GM19238 (cell line): ENCODE results near the gene CFAP161.

Source experiments
- DNase-seq: peaks from one replicate; pipeline ENCODE4 v3.0.0; 2011; ENCODE audit warnings: low spot score; ENCODE audit not compliant: insufficient read length

The CFAP161 gene

DNA sequence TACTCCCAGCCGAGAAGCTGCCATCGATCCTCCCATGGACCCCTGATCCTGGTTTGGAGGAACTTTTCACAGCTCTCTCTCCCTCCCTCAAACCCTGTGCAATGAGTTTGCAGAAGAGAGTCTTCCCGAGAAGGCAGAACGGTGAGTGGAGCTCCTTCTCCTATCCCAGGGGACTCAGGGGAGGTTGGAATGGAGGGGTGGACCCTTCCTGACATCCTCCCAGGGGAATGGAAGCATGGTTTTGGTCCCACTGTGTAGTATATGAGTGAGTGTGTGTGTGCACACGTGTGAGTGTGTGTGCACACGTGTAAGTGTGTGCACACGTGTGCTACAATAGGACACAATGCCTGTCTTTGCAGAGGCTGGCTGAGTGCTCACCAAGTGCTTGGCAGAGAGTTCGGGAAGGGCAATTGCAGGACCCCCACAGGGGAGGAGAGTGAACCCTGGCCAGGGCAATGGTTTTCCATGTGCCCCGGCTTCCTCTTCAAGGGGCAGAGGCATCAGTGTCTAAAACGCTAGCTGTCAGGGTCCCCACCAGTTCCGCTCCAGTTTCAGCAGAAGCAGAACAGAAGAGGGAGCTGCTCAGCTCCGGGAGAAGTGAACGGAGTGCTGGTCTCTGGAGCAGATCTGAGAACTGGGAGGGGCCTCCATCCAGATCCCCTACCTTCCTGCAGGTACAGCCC is 48.8 kb downstream of the CFAP161 start:
- no peak for DNase-seq

- DNase-seq, result no peak
Observed at GRCh38 chr15:81183439-81183775, 49.3 kb downstream of the CFAP161 start.

DNA sequence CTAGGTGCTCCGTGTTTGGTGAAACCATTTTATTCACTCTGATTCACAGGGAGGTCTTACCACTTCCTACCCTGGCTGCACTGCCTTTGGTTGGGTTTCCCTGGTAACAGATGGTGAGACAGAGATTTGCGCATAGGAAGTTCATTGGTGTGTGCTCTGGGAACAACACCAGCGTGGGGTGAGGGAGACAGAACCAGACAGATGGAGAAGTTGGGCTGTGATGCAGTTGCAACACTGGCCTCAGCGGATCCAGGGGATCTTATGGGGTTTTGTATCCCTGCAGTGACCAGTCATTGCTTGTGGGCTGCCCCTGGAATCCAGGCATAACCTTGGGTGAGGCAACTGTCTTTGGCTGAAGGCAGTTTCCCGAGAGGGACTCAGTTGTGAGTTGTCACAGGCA is 50.1 kb downstream of the CFAP161 start:
- DNase-seq, result no peak

DNA sequence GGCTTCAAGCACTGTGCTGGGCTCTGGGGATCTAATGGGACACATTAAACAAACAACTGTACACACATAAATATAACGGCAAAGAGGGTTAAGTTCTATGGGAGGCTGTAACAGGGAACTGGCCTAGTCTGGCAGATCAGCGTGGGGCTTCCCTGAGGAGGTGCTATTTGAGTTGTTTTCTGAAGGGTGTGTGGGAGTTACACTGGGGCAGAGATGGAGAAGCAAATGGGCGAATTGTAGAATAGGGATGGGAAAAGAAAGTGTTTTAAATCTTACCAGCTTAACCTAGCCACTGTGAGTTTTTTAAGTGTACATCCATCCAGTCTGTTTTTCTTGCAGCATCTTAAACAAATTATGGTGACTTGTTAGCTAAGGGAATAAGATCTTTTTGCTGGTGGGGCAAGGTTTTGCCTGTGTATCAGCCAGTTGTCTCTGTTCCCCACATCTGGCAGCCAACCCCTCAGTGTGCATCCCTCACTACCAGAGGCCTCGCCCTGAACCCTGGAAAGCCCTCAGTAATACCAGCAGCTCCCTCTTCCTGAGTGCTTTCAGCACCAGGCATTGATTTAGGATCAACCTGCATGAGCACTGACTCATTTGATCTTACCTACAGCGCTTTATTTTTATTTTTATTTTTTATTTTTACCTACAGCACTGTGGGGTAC is 51.7 kb downstream of the CFAP161 start:
- no peak for DNase-seq

GRCh38 chr15:81188354-81188753 is 54.3 kb downstream of the CFAP161 start:
- no peak for DNase-seq

DNA sequence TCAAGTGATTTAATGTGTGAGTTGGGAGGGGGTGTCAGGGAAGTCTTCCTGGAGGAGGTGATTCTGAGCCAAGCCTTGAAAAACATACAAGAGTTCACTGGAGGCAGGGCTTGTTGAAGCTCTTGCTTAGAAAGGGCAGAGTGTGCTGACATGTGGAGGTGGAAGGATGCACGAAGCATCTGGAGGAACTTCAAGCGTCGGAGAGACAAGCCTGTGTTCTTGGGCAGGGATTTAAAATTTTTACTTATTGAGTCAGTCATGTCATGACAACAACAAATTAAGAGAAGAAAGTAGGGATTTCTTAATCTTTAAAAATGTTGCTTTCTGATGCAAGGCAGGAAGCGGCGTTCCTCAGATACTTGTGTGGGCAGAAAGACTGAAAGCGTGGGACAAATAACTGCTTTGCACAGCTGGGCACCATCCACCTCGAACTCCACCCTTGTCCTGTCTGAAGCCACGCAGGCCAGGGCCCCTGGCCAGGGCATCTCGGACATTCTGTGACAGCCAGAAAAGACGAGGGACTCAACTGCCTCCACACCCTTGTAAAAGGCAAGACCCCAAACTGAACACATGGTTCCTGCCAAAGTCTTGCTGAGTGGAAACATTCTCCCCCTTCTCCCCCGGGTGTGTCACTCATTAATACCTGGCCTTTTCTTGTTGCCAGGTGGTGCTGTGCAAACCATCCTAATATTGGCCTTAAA is 55.7 kb downstream of the CFAP161 start:
- no peak for DNase-seq

DNA sequence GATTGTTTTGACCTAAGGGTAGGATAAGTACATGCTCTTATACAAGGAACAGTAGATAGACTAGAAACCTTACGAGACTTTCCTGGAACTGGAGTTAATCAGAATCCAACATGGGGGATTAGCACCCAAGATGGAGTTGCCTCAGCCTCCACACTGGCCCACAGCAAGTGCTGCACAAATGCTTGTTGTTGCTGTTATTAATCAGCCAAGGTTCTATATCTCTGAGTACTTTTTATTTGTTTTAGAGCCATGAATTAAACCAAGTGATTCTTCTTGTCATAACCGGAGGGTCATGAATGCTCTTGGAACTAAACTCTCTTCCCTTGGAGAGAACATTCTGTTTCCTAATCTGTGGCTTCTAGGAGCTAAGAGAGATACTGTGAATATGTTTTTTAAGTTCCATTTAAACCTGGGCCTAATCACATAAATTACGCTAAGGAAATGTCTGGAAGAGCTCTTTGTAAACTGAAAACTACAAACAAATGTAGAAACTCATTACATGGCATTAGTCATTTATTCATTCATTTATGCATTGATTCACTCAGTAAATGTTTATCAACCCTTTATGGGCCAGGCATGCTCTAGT is 56.9 kb downstream of the CFAP161 start:
- DNase-seq, result no peak

GRCh38 chr15:81191701-81192100 is 57.6 kb downstream of the CFAP161 start:
- no peak for DNase-seq

DNA sequence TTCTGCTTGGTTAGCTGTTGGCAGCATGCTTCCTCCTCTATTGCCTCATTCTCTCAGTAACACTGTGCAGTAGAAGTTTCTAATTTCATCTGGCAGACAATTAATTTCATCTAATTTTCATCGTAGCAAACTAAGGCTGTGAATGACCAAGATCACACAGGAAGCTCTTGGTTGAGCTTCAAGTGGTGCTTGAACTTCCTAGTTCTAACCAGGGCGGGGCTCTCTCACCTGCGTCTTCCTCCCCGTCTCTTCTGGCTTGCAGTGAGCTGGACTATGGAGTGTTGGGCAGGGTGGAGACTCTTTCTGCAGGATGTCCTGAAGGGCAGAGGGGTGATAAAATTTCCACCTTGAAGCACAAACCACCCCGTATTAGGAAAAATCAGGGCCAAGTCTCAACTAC is 60.7 kb downstream of the CFAP161 start:
- no peak for DNase-seq

GRCh38 chr15:81195339-81195864 is 61.3 kb downstream of the CFAP161 start:
- no peak for DNase-seq

DNA sequence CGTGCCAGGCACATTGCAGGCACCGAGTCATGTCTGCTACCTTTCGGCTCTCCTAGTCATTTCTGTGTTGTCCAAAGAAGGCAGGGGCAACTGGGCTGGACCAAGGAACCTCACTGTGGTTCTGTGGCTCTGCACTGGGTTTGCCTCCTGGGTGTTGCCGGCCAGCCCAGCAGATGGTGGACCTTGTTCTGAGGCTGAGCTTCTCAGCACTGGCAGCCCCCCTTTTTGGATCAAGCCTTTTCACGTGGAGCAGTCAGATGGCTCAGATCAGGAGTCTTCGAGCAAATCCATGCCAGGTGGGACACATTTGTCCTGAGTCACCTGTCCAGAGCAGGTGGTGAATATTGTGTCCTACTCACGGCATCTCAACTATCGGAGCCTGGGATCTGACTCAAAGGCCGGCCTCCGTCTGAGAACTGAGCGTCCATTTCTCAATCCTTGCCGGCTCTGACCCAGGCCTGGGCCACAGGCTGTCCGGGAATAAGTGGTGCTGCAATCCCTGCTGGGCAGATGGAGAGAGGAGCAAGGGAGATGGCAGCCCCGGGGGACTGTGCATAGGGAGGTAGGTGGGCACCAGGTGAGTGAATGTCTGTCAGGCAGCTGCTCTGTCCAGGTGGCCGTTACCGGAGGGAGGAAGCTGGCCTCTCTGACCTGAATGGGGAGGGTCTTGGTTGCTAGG is 62.6 kb downstream of the CFAP161 start, which contains the start of gene IL16:
Gene IL16 (plus strand): TSS at position 304 of the 679 bp plus-strand sequence. CDS start 28,521 bp downstream, outside the sequence.
- DNase-seq, result no peak

DNA sequence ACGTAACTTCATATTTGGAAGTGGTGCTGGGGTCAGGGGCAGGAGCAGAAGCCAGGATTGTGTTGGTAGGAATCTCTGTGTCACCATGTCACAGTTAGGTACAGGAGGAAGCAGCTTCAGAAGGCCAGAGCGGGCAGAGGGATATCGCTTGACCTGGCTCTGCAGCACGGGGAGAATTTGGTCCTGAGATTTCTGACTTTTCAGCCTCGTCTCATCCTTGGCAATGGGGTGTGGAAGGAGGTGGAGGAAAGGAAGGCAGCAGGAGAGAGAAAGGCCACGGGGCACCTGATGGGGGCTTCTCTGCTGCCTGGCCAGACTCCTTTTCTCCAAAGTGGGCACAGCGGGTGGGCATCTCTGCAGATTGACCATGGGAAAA is 63.2 kb downstream of the CFAP161 start:
- DNase-seq, result no peak

GRCh38 chr15:81197688-81198281 is 63.7 kb downstream of the CFAP161 start:
- no peak for DNase-seq
